Liver (tissue), 9 donors: ENCODE results near the gene TSPEAR. TPM values are rescaled to one million over a fixed set of nuclear protein-coding genes. Genes with fewer than 3 reads are reported as not detected.
A peak's percentile ranks its signal among the peaks of the same experiment; 100 is the strongest.

ENCODE experiments used
- DNase-seq: peaks from one replicate; pipeline ENCODE4 v3.0.0-alpha.2; 2017; ENCODE audit warnings: low spot score
- H3K27ac ChIP-seq, 2 donors: one replicate each; pipeline ENCODE4 v1.7.0; 2013; ENCODE audit warnings: inconsistent platforms in 2 of 2, low read length in 2 of 2, control low read depth in 1 of 2, low read depth in 1 of 2, mild to moderate bottlenecking in 1 of 2
- H3K27me3 ChIP-seq, 4 donors: one replicate each; pipeline versions ENCODE4 v1.6.1 to v1.7.0; 2013; ENCODE audit warnings: low read length in 3 of 4, inconsistent platforms in 1 of 4, mild to moderate bottlenecking in 1 of 4, moderate library complexity in 1 of 4; ENCODE audit not compliant: control insufficient read depth in 4 of 4, insufficient read depth in 4 of 4
- H3K36me3 ChIP-seq, 4 donors: one replicate each; pipeline versions ENCODE4 v1.6.1 to v1.7.0; 2013; ENCODE audit warnings: low read length in 3 of 4, mild to moderate bottlenecking in 3 of 4, low read depth in 1 of 4, moderate library complexity in 1 of 4; ENCODE audit not compliant: control insufficient read depth in 4 of 4, insufficient read depth in 3 of 4
- H3K4me1 ChIP-seq, 4 donors: one replicate each; pipeline versions ENCODE4 v1.6.1 to v1.7.0; 2013; ENCODE audit warnings: low read length in 3 of 4, mild to moderate bottlenecking in 3 of 4, moderate library complexity in 1 of 4; ENCODE audit not compliant: control insufficient read depth in 4 of 4, insufficient read depth in 4 of 4
- H3K4me3 ChIP-seq, 3 donors: one replicate each; pipeline versions ENCODE4 v1.6.1 to v1.7.0; 2013; ENCODE audit warnings: low read length in 3 of 3, control low read depth in 1 of 3, low read depth in 1 of 3, mild to moderate bottlenecking in 1 of 3
- H3K9ac ChIP-seq, 2 donors: one replicate each; pipeline ENCODE4 v1.7.0; 2013; ENCODE audit warnings: low read length in 2 of 2, mild to moderate bottlenecking in 2 of 2, moderate library complexity in 2 of 2, control low read depth in 1 of 2, low read depth in 1 of 2
- H3K9me3 ChIP-seq, 4 donors: one replicate each; pipeline versions ENCODE4 v1.6.1 to v1.7.0; 2013; ENCODE audit warnings: low read length in 3 of 4; ENCODE audit not compliant: control insufficient read depth in 4 of 4
- EGR1 ChIP-seq, 2 donors: IDR thresholded peaks; 2 replicates each; pipeline ENCODE4 v1.6.1; 2016 to 2018; ENCODE audit warnings: antibody characterized with exemption in 2 of 2, low read depth in 2 of 2
- FOXA1 ChIP-seq: IDR thresholded peaks from 2 replicates; pipeline ENCODE4 v1.6.1; 2016; ENCODE audit warnings: antibody characterized with exemption
- FOXA2 ChIP-seq: IDR thresholded peaks from 2 replicates; pipeline ENCODE4 v1.6.1; 2016; ENCODE audit warnings: antibody characterized with exemption
- HNF4A ChIP-seq, 2 donors: conservative IDR thresholded peaks; 2 replicates each; pipeline ENCODE4 v1.6.1; 2016; ENCODE audit warnings: antibody characterized with exemption in 2 of 2, mild to moderate bottlenecking in 2 of 2
- HNF4G ChIP-seq: IDR thresholded peaks from 2 replicates; pipeline ENCODE4 v1.6.1; 2016; ENCODE audit warnings: antibody characterized with exemption
- JUND ChIP-seq, 2 donors: IDR thresholded peaks; 2 replicates each; pipeline ENCODE4 v1.6.1; 2016; ENCODE audit warnings: antibody characterized with exemption in 2 of 2
- NR2F2 ChIP-seq: IDR thresholded peaks from 2 replicates; pipeline ENCODE4 v1.6.1; 2016; ENCODE audit warnings: antibody characterized with exemption
- RAD21 ChIP-seq, 2 donors: IDR thresholded peaks; 2 replicates each; pipeline ENCODE4 v1.6.1; 2016; ENCODE audit warnings: antibody characterized with exemption in 2 of 2, mild to moderate bottlenecking in 2 of 2
- RXRA ChIP-seq, 2 donors: IDR thresholded peaks; 2 replicates each; pipeline ENCODE4 v1.6.1; 2017 to 2018; ENCODE audit warnings: antibody characterized with exemption in 2 of 2, mild to moderate bottlenecking in 1 of 2
- SP1 ChIP-seq: IDR thresholded peaks from 2 replicates; pipeline ENCODE4 v1.6.1; 2018; ENCODE audit warnings: antibody characterized with exemption, mild to moderate bottlenecking
- TAF1 ChIP-seq: conservative IDR thresholded peaks from 2 replicates; pipeline ENCODE4 v1.6.1; 2016; ENCODE audit warnings: antibody characterized with exemption, mild to moderate bottlenecking
- YY1 ChIP-seq: IDR thresholded peaks from 2 replicates; pipeline ENCODE4 v1.6.1; 2016; ENCODE audit warnings: antibody characterized with exemption, mild to moderate bottlenecking
- WGBS: extraction: QIAGEN DNeasy Blood & Tissue Kit; methylation state at CpG from one replicate; pipeline ENCODE4 v1.1.7; 2013; 5-methylcytosine and 5-hydroxymethylcytosine counted together
- polyA plus RNA-seq, 2 donors: library from polyadenylated mRNA; stranded (reverse) in 1 of 2; unstranded in 1 of 2; fragments of 200-250 nt in 1 of 2; fragments of >200 nt in 1 of 2; fragmentation: Nextera tagmentation in 1 of 2; extraction: Ambion mirVana in 1 of 2; gene quantifications; one replicate each; pipeline versions ENCODE4 v1.2.1 to v1.2.3, GENCODE V29; 2013 to 2015
- total RNA-seq, 2 donors: library from RNA; depleted of rRNA; stranded (reverse); fragments of >200 nt; gene quantifications; one replicate each; pipeline ENCODE4 v1.2.3, GENCODE V29; 2014
- TF ChIP-seq, protein P1 (sequence below): IDR thresholded peaks from 2 replicates; pipeline ENCODE4 v1.6.1; 2016; ENCODE audit warnings: antibody characterized with exemption
- TF ChIP-seq, protein P2 (sequence below): IDR thresholded peaks from 2 replicates; pipeline ENCODE4 v1.6.1; 2016; ENCODE audit warnings: antibody characterized with exemption
- TF ChIP-seq, protein P3 (sequence below): fragments of 150-350 bp; IDR thresholded peaks from 2 replicates; pipeline ENCODE4 v1.5.1; 2017; ENCODE audit warnings: improper control_type of control experiment, low read depth, low read length; ENCODE audit not compliant: missing input control
- TF ChIP-seq, protein P4 (sequence below): IDR thresholded peaks from 2 replicates; pipeline ENCODE4 v1.6.1; 2016; ENCODE audit warnings: antibody characterized with exemption, mild to moderate bottlenecking
- TF ChIP-seq, protein P5 (sequence below): IDR thresholded peaks from 2 replicates; pipeline ENCODE4 v1.6.1; 2016; ENCODE audit warnings: antibody characterized with exemption
- donor health status: healthy.
- donor health status: healthy.
- donor health status: healthy.
- donor health status: healthy.
- donor health status: healthy.

Gene TSPEAR
- total and polyA plus RNA-seq, 4 donors = under 0.01 to 0.14 (median 0.01) TPM; not detected in 1

DNA sequence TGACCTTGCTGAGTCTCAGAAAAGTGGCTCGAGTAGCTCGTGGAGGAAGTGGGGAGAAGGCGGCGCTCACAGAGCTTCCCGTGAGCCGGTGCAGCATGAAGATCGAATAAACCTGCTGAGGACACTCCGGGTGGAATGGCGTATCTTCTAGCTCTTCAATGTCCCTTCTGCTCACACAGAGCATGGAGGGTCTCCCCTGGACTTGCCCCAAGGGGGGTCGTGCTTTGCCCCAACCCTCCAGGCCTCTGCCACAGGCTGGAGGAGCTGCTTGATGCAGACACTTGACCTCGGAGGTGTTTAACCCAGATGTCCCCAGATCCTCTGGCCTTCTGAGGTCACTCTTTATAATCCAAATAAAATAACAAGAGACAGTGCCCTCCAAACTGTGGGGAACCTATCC is 16.6 kb downstream of the TSPEAR start:
- peak; percentile 26 for DNase-seq
- Histone ChIP-seq H3K4me1 (no peaks in the 10 kb centered on the region), H3K9me3 (peaks cover 0 to 18% (median 2%) of the 10 kb centered on the region in 4 donors), H3K27ac (no peak overlapping the region), H3K36me3 (no peaks in the 10 kb centered on the region), H3K27me3 (peaks cover 0 to 6% (median 3%) of the 10 kb centered on the region in 4 donors), H3K4me3 (no peak overlapping the region), H3K9ac (no peak overlapping the region)
- TF ChIP-seq RAD21 (IDR thresholded peaks at IDR 0.05) (no peak), TAF1 (no peak), HNF4G (no peak), FOXA1 (no peak), EGR1 (IDR thresholded peaks at IDR 0.05; ENCODE audit: low read depth in 2 of 2) (no peak)
- TF ChIP-seq, protein P1, sequence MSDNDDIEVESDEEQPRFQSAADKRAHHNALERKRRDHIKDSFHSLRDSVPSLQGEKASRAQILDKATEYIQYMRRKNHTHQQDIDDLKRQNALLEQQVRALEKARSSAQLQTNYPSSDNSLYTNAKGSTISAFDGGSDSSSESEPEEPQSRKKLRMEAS = no peak
- TF ChIP-seq, protein P2, sequence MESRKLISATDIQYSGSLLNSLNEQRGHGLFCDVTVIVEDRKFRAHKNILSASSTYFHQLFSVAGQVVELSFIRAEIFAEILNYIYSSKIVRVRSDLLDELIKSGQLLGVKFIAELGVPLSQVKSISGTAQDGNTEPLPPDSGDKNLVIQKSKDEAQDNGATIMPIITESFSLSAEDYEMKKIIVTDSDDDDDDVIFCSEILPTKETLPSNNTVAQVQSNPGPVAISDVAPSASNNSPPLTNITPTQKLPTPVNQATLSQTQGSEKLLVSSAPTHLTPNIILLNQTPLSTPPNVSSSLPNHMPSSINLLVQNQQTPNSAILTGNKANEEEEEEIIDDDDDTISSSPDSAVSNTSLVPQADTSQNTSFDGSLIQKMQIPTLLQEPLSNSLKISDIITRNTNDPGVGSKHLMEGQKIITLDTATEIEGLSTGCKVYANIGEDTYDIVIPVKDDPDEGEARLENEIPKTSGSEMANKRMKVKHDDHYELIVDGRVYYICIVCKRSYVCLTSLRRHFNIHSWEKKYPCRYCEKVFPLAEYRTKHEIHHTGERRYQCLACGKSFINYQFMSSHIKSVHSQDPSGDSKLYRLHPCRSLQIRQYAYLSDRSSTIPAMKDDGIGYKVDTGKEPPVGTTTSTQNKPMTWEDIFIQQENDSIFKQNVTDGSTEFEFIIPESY = no peak
- WGBS = 65% methylated on average over 11 of the region's 11 CpGs

DNA sequence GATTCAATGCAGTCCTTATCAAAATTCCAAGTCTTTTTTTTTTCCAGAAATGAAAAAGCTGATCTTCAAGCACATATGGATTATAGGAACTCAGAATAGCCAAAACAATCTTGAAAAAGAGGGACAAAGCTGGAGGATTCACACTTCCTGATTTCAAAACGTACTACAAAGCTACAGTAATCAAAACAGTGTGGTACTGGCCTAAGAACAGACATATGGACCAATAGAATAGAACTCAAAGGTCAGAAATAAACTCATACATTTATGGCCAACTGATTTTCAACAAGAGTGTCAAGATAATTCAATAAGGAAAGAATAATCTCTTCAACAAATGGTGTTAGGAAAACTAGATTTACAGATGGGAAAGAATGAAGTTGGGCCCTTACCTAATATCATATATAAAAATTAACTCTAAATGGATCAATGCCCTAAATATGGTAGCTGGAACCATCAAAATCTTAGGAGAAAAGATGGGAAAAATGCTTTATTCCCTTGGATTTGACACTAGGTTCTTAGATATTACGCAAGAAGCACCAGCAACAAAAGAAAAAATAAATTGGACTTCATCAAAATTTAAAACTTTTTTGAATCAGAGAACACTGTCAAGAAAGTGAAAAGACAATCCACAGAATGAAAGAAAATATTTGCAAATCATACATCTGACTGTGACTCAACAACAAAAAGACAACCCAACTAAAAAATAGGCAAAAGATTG is 18.4 kb downstream of the TSPEAR start:
- H3K27ac ChIP-seq = no peak overlapping the region
- no peak overlapping the region for H3K4me3 ChIP-seq
- H3K9ac ChIP-seq = no peak overlapping the region
- H3K9me3 ChIP-seq = peaks cover 0 to 18% (median 2%) of the 10 kb centered on the region in 4 donors
- H3K4me1 ChIP-seq = no peaks in the 10 kb centered on the region
- peaks cover 0 to 7% (median 0%) of the 10 kb centered on the region in 4 donors for H3K27me3 ChIP-seq
- DNase-seq = no peak
- no peak for TF ChIP-seq YY1
- TF ChIP-seq, protein P3, sequence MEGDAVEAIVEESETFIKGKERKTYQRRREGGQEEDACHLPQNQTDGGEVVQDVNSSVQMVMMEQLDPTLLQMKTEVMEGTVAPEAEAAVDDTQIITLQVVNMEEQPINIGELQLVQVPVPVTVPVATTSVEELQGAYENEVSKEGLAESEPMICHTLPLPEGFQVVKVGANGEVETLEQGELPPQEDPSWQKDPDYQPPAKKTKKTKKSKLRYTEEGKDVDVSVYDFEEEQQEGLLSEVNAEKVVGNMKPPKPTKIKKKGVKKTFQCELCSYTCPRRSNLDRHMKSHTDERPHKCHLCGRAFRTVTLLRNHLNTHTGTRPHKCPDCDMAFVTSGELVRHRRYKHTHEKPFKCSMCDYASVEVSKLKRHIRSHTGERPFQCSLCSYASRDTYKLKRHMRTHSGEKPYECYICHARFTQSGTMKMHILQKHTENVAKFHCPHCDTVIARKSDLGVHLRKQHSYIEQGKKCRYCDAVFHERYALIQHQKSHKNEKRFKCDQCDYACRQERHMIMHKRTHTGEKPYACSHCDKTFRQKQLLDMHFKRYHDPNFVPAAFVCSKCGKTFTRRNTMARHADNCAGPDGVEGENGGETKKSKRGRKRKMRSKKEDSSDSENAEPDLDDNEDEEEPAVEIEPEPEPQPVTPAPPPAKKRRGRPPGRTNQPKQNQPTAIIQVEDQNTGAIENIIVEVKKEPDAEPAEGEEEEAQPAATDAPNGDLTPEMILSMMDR = no peak
- TF ChIP-seq RAD21 (IDR thresholded peaks at IDR 0.05) = no peak
- TF ChIP-seq, protein P4, sequence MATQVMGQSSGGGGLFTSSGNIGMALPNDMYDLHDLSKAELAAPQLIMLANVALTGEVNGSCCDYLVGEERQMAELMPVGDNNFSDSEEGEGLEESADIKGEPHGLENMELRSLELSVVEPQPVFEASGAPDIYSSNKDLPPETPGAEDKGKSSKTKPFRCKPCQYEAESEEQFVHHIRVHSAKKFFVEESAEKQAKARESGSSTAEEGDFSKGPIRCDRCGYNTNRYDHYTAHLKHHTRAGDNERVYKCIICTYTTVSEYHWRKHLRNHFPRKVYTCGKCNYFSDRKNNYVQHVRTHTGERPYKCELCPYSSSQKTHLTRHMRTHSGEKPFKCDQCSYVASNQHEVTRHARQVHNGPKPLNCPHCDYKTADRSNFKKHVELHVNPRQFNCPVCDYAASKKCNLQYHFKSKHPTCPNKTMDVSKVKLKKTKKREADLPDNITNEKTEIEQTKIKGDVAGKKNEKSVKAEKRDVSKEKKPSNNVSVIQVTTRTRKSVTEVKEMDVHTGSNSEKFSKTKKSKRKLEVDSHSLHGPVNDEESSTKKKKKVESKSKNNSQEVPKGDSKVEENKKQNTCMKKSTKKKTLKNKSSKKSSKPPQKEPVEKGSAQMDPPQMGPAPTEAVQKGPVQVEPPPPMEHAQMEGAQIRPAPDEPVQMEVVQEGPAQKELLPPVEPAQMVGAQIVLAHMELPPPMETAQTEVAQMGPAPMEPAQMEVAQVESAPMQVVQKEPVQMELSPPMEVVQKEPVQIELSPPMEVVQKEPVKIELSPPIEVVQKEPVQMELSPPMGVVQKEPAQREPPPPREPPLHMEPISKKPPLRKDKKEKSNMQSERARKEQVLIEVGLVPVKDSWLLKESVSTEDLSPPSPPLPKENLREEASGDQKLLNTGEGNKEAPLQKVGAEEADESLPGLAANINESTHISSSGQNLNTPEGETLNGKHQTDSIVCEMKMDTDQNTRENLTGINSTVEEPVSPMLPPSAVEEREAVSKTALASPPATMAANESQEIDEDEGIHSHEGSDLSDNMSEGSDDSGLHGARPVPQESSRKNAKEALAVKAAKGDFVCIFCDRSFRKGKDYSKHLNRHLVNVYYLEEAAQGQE = no peak
- no peak for TF ChIP-seq NR2F2
- TF ChIP-seq JUND (IDR thresholded peaks at IDR 0.05) = no peak
- no peak for TF ChIP-seq HNF4G
- TF ChIP-seq, protein P5, sequence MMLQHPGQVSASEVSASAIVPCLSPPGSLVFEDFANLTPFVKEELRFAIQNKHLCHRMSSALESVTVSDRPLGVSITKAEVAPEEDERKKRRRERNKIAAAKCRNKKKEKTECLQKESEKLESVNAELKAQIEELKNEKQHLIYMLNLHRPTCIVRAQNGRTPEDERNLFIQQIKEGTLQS = no peak
- TF ChIP-seq EGR1 (IDR thresholded peaks at IDR 0.05; ENCODE audit: low read depth in 2 of 2) = no peak
- TF ChIP-seq, protein P1 = no peak
- TF ChIP-seq SP1 = no peak
- TF ChIP-seq FOXA1 = no peak
- no peak for TF ChIP-seq HNF4A (conservative IDR thresholded peaks at IDR 0.05)
- no peak for TF ChIP-seq FOXA2
- no peak for TF ChIP-seq RXRA (IDR thresholded peaks at IDR 0.05)
- TF ChIP-seq, protein P2 = no peak
- no peak for TF ChIP-seq TAF1
- WGBS = 50% methylated on average over 2 of the region's 2 CpGs
- H3K36me3 ChIP-seq = no peaks in the 10 kb centered on the region
